Measurements from ENCODE around the gene CFAP410.
"Not testable (repeated sequence)": the region's sequence is repeated elsewhere in the genome, so short reads cannot be mapped to it uniquely, and the experiment has no call there.

CFAP410 gene

DNA sequence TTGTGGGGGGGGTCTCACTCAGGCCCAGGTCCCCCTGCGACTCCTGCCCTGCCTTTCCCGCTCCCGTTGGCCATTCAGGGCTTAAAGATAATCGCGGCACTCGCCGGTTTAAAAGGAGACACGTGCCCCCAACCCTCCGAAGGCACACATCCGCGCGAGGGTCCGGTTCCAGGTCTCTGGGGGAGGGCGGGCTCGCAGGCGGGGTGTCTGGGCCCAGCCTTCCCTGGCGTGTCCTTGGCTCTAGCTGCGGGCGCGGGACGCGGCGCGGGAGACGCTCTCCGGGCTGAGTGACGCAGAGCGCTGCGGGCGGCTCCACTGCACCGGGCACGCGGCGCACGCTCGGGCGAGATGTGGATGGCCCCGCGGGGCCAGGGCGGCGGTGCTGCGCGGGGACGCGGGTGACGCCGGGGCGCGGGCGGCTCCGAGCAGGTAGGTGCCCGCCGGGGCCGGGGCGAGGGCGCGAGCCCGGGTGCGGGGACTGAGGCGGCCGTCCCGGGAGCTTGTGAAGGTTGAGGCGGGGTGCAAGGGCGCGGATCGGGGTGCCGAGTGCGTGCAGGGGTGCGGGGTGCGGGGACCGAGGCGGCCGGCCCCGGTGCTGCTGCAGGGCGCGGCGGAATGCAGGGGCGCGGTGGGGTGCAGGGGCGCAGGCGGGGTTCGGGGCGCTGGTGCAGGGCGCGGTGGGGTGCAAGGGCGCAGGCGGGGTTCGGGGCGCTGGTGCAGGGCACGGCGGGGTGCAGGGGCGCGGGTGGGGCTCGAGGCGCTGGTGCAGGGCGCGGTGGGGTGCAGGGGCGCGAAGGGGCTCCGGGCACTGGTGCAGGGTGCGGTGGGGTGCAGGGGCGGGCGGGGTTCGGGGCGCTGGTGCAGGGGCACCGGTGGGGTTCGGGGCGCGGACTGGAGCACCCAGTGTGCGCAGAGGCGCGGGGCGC, 10.9 kb upstream of the CFAP410 start:
- no peak for DNase-seq

DNA sequence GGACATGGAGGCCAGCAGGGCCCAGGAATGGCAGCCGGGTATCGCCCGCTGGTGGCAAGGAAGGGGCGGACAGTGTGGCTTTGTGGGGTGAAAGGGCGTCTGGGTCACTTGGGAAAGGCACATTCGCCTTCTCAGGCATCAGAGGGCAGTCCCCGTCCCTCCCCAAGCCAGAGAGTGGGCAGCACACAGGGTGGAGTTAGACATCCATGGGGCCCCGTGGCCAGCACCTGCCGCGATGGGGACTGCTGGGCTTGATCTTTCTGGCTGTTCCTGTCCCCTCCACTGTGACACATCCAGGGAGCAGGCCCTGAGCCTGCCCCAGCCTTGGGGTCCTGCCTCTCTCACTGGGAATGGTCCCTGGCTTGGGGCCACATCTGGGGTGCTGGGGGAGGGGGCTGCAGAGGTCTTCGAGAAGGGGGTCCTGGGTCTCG, 10.2 kb upstream of the CFAP410 start:
- no peak for DNase-seq

DNA sequence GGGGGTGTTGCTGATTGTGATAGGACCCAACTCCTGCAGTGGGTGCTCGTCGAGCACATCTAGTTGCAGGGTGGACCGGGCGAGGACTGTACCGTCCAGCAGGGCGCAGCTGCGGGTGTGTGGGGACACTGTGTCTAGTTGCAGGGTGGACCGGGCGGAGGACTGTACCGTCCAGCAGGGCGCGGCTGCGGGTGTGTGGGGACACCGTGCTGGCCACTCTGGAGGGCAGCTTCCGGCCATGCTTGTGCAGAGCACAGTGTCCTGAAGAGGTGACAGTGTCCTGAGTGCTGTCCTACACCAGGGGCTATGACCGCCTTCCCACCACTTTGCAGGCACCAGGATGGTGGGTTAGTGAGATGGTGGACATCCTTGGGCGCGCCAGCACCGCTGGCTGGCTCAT, 9.7 kb upstream of the CFAP410 start:
- DNase-seq = no peak

DNA sequence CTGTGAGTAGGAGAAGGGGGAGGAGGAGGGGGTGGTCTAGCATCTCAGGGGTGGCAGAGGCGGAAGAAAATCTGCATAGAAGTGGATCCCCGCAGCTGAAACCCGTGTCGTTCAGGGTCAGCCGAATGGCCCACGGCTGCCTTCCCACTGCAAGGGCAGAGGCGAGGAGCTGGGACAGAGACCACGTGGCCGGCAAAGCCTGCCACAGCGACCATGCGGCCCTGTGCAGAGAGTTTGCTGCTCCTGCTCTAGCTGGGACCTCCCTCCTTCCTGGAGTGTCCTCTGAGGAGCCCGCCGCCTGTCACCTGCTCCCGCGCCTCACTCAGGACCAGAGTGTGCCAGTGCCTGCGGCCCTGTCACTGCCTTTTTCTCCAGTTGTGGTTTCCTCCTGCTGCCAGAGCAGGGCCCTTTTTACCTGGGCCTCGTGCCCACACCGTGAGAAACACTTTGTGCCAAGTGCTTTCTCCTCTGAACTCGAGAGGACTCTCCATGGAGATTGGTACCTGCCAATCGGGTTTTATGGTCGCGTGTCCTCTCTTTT, 8.8 kb upstream of the CFAP410 start:
- no peak for DNase-seq

DNA sequence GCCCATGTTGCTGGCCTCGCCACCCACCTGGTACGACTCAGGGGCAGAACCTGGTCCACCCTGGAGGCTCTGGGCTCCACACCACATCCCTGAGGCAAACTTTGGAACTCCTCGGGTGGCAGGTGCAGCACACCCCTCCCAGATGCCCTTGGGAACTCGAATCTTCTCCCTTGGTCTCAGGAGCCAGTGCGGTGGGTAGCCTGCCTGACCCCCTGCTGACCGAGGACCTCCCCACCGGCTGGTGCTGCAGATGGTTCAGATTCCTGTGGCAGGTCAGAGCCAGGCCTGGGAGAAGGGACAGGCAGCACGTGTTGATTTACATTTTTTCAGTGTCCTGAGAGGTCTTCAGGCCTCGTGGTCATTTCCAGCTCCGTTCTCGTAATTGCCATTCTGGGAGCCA, 6.3 kb upstream of the CFAP410 start:
- DNase-seq = no peak

DNA sequence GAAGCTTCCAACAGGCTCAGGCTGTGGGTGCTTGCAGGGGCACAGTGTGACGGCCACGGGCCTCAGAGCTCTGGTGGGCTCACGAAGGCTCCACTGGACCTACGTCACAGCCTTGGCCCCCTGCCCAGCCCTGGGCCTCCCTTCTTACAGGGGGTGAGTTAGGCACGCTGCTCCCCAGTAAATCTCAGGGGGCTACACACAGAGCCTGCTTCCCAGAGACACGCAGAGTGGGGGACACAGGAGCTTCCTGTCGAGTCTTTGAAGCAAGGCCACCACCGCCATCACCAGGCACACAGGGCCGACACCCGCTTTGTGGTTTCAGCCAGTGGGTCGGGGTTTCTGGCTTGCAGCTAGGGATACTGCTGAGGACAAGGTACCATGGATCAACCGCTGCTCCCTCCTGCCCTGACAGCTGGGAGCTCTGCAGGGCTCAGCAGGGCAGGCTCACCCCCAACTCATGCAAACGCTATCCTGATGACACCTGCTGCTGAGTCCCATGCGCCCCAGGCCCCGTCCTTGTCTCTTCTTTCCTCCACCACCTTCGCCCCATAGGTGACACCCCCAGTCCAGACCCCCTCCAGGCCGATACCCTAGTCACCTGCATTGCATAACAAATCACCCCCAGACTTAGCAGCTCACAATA, 5.5 kb upstream of the CFAP410 start:
- DNase-seq = no peak

DNA sequence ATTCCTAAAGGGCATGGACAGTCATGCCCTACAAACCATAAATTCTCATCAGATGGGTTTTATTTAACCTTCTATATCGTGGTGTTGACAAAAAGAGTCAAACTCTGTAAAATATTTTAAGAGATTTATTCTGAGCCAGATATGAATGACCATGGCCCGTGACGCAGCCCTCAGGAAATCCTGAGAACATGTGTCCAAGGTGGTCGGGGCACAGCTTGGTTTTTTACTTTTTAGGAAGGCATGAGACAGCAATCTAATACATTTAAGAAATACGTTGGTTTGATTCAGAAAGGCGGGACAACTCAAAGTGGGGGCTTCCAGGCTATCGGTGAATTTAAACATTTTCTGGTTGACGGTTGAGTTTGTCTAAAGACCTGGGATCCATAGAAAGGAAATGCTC, 3.8 kb upstream of the CFAP410 start:
- not testable (repeated sequence) for DNase-seq

DNA sequence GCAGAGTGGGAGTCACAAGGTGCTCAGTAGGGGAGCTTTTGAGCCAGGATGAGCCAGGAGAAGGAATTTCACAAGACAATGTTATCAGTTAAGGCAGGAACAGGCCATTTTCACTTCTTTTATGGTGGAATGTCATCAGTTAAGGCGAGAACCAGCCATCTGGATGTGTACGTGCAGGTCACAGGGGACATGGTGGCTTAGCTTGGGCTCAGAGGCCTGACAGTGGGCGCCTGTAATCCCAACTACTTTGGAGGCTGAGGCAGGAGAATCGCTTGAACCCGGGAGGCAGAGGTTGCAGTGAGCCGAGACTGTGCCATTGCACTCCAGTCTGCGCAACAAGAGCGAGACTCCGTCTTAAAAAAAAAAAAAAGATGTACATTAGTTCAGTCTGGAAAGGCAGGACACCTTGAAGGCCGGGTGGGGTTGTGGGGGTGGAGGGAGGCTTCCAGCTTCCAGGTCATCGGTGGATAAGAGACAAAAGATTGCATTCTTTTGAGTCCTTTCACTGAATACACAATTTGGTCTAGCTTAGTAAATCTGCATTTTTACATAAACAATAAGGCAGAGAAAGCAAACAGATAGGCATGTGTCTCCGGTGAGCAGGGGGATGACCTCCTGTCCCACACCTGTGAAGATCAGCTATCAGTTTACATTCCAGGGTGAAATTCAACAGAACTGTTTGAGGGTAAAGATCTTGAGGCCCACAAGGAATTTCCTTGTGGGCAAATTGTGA, 2.7 kb upstream of the CFAP410 start:
- not testable (repeated sequence) for DNase-seq

DNA sequence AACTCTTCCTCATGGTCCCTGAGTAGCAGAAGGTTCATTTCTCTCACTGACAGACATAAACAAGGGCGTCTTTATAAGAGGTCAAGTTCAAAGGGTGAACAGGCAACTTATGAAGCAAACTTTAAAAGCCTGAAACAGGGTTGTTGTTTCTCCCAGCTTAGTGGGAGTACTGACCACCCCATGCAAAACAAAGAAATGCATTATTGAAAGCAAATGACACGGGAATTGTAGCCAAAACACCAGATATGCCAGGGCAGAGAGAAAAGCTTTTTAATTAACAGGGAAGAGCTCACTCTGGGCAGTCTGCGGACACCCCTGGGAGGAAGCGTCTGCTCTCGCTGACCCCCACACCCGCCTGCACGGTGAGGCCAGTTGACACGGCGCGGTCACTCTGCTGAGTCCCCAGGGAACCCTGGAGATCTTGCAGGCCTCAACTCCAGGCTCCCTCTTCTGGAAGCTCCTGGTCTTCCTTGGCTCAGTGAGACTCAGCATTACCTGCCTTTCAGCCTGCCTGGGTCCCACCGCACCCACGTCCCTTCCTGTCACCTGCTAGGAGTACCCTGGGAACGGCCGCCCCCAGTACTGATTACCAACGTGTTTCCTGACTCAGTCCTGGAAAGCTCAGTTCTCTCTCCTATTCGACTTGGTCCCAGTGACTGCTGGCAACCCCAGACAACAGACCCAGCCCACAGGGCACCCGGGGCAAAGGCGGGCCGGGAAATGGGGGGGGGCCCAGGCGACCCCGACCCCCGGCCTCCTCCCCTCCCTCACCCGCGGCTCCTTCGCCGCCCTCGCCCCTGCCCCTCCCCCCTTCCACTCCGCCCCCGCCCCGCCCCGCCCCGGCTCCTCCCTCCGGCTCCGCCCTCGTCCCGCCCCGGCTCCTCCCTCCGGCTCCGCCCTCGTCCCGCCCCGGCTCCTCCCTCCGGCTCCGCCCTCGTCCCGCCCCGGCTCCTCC, 972 bp downstream of the CFAP410 start:
- DNase-seq = no peak

DNA sequence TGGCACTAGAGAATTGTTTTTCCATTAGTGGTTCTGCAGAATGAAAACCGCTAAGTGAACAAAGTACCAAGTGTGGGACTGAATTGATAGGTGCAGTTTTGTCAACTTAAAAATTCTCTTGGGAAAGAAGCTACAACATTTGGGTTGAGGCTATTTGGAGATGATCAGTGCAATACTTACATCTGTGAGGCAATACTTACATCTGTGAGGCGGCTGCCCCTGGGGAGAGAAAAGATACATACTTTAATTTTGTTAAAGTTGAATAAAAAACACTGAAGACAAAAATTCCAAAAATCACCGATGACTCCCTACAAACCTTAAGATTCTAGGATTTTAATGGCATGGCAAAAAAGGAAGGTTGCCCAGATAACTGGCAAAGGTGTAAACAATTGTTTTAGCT, 1.7 kb downstream of the CFAP410 start:
- DNase-seq = no peak

DNA sequence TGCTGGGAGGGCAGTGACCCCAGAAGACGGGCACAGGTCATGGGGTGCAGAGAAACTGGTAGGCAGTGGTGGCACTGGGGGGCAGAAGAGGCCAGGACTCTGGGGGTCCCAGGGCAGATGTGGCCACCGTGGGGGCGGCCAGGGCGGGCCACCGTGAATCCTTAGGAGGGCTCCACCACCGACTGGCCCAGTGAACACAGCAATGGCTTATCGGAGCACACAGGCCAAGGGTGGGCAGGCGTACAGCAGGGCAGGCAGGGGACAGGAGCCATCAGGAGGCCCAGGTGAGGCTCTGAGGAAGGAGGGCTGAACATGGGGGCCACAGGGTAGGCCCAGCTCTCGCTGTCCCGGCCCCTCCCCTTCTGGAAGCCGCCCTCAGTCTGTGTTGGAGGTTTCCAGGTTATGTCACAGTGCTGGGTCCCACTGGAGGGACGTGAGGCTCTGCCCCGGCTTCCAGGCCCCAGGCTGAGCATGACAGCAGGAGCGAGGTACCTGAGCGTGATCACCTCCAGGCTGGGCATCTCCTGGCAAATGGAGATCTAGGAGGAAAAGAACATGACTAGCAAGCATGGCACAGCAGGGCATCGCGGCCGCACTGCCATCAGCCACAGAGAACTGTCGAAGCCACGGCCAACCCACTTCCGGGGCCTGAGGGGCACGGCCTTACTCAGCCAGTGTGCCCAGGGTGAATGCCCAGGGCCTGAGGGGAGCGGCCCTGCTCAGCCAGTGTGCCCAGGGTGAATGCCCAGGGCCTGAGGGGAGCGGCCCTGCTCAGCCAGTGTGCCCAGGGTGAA, 3.7 kb downstream of the CFAP410 start:
- no peak for DNase-seq

DNA sequence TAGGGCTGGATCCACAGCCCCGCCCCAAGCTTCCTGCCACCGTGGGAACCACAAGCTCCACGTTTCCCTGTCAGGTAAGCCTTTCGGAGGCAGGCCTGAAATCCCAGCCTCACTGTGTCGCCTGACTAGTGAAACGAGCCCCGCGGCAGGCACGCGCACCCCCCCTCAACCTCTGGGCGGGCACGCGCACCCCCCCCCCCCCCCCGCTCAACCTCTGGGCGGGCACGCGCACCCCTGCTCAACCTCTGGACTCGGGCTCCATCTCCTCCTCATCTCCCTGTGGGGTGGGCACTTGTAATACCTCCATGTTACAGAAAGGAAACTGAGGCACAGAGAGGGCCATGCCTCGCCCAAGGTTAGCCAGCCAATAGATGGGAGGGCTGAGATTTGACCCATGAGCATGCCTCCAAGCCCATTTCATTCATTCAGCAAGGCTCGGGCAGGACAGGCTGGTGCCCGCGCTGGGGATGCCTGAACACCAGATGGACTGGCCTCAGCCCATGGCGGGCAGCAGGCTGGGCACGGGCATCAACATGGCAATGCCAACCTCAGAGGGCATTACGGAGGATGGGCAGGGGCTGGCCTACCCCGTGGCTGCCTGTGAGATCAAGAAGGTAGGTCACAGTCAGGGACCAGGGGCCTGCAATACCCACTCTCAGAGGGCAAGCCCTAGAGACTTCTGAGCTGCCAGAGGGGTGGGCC, 4.7 kb downstream of the CFAP410 start:
- no peak for DNase-seq

DNA sequence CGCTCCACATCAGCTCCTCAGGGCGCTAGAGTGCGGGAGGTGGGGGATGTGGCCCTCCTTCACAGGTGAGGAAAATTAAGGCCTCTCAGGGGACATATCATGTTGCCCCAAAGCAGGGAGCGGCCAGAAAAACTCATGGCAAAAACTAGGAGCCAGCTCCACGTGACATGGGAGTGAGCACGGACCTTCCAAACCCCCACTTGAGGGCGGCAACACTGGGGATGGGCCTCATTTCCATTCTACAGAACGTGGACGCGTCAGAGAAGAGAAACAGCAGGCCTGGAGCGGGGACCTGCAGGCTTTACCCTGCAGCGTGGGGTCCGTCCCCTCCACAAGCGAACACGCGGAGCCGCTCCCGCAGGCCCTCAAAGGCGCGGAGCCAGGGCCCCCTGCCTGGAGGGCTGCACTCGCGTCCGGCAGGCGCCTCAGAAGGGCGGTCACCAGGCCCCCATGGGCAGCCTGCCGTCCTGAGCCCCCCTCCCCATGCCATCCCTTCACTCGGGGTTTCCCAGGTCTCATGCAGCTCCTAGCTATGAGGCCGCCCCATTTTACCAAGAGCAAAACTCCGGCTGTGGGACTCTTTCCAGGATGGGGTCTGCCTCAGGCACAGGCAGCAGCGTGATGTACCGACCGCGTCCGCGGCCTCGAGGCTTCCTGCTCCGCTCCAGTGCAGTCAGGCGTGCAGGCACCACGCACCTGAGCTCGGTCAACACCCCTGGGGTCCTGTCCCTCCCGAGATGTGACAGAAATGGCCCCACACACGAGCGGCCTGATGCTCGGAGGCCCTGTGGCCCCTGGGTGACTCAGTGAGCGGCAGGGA, 5.5 kb downstream of the CFAP410 start:
- no peak for DNase-seq

DNA sequence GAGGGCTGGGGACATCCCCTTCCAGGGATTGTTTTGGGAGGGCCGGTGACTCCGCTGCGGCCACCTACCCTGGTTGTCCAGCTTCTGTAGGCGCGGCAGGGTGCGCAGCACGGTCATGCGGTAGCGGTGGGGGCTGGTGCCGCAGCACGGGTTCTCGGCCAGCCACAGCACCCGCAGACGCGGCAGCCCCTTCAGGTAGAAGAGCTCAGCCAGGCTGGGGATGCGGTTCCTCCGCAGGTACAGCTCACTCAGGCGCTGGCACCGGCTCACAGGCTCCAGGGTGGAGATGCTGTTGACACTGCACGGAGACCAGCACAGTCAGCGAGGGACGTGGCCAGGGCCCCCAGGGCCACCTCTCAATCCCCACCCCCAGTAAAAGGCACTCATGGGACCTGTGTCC, 6.2 kb downstream of the CFAP410 start:
- DNase-seq = no peak

DNA sequence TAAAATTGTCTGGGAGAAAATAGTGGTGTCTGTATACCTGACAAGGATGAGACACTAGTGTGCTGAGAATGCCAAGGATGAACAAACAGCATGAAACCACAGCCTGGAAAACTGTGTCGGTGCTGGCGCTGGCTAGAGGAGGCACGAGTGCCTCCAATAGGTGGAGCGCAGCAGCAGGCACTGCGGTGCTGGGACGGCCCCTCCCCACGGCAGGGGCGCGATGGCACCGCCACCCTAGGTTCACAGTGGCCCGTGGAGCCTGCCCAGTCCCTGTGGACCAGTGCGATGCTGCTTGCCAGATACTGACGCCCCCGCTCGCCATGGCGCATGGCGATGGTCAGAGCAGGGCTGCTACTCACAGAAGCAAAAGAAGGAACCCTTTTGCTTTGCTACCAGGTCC, 6.8 kb downstream of the CFAP410 start:
- DNase-seq = no peak

DNA sequence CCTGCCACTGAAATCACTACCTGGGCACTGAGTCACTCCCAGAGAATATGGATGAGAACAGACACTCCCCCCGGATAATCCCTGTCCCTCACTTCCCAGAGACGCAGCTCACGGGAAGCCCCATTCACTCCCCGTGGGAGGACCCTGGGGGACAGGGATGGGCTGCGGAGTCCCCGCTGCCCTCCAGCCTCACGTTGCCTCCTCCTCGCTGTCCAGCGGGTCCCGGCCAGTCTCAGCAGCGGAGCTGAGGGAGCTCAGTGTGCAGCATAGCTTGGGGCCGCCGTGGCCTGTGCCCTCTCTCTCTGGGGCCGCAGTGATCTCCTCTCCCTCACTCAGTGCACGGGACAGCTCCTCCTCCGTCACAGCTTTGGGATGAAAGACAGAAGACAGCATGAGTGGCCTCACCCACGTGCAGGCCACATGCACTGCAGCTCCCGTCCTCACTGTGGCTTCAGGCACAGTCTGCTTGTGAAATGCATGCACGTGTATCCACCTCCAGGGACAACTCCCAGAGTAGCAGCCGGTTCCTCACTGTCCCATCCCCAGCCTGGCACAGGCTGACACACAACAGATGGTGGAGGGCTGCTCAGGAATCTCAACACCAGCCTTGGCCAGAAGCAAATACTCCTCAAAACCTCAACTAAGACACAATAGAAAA, 7.4 kb downstream of the CFAP410 start:
- peak; percentile 78 for DNase-seq

DNA sequence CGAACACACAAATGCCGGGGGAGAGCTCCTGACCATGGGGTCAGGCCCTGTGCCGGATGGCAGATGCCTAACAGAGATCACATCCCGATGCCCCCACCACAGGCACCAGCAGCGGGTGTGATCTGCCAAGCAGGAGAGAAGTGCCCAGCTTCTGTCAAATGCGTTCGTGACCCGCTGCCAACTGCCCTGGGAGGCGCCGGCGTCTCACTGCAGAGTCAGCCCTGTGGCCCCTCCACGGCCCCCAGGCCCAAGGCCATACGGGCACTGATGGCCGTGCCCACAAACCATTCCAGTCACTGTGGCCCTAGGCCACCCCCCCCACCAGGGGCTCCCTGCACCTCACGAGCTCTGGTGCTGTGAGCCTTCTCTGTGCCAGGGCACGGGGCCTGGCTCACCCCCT, 8.0 kb downstream of the CFAP410 start:
- DNase-seq = no peak

DNA sequence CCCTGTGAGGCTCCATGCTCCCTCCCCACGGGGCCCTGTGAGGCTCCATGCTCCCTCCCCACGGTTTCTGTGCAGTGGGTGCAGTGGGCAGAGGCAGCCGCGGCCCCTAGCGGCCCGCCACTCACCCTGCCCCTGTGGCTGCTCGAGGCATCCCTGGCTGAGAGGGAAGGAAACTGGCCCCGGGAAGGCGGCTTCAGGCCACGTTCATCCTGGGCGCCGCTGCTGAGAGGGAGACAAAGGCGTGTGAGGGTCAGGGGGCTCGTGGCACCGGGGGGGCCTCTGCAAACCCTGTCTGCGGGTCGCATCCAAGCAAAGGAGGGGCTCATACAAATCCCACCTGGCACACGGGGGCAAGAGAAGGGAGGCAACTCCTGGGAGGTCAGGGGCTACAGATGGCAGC, 8.5 kb downstream of the CFAP410 start:
- no peak for DNase-seq

DNA sequence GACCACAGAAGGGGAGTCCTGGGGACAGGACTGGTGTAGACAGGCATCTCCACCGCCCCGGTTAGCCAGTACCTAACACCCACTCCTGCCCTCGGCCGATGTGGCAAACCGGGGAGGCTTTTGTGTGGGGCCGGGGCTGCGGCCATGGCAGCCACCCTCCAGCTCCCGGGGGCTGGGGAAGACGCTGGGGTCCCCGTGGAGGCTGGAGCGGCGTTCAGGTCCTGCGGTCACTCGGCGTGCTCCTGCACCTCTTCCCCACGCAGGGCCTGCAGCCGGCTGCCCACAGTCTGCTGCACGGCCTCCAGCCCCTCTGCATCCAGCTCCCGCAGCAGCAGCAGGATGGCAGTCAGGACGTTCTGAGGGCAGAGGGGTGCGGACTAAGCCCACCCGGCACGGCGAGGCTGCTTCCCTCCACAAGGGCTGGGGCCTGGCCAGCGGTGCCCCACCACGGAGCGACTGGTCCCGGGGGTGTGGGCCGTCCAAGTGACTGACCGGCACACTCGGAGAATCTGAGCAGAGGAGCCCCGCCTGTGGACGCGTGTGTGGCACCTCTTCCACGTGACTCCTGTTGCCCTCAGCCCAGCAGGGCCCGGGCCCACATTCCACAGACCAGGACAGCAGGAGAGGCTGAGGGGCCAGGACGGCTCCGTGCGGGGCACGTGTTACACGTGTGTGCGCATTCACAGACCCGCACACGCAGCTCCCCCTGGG, 9.1 kb downstream of the CFAP410 start:
- no peak for DNase-seq
